Nephron progenitor cell (in vitro differentiated cells): Measurements from ENCODE around the gene ZNF425.
"Not testable (repeated sequence)": the region's sequence is repeated elsewhere in the genome, so short reads cannot be mapped to it uniquely, and the experiment has no call there.

ENCODE experiments used
- DNase-seq: peaks from one replicate; pipeline ENCODE4 v3.0.0; 2021
- H3K27ac Mint-ChIP-seq: 2 replicates; pipeline ENCODE4 v1.8.0; 2021; ENCODE audit warnings: mild to moderate bottlenecking, moderate library complexity, mixed read lengths
- H3K27me3 Mint-ChIP-seq: 2 replicates; pipeline ENCODE4 v1.8.0; 2021; ENCODE audit warnings: mild to moderate bottlenecking, low read depth, mixed read lengths; ENCODE audit not compliant: poor library complexity
- H3K36me3 Mint-ChIP-seq: 2 replicates; pipeline ENCODE4 v1.8.0; 2021; ENCODE audit warnings: low read depth, mixed read lengths
- H3K4me1 Mint-ChIP-seq: 2 replicates; pipeline ENCODE4 v1.8.0; 2021; ENCODE audit warnings: mixed read lengths
- H3K4me3 Mint-ChIP-seq: 2 replicates; pipeline ENCODE4 v1.8.0; 2021; ENCODE audit warnings: mild to moderate bottlenecking, moderate library complexity, mixed read lengths
- H3K9me3 Mint-ChIP-seq: 2 replicates; pipeline ENCODE4 v1.8.0; 2021; ENCODE audit warnings: mild to moderate bottlenecking, moderate library complexity, mixed read lengths
- TF ChIP-seq, protein P1 (sequence below): fragments of 200-600 bp; sonication (generic); IDR thresholded peaks from 2 replicates; pipeline ENCODE4 v1.5.0; 2021; ENCODE audit warnings: antibody characterized with exemption

Gene ZNF425

GRCh38 chr7:149063476-149063875, 62.6 kb downstream of the ZNF425 start:
- no peaks in the 10 kb centered on the region for H3K9me3 Mint-ChIP-seq
- H3K4me3 Mint-ChIP-seq = peak overlapping the region; percentile 58
- H3K27ac Mint-ChIP-seq = peak overlapping the region; percentile 76
- DNase-seq = no peak
- H3K4me1 Mint-ChIP-seq = peaks cover 30% of the 10 kb centered on the region
- H3K36me3 Mint-ChIP-seq = peaks cover 9% of the 10 kb centered on the region
- no peaks in the 10 kb centered on the region for H3K27me3 Mint-ChIP-seq
- TF ChIP-seq, protein P1, sequence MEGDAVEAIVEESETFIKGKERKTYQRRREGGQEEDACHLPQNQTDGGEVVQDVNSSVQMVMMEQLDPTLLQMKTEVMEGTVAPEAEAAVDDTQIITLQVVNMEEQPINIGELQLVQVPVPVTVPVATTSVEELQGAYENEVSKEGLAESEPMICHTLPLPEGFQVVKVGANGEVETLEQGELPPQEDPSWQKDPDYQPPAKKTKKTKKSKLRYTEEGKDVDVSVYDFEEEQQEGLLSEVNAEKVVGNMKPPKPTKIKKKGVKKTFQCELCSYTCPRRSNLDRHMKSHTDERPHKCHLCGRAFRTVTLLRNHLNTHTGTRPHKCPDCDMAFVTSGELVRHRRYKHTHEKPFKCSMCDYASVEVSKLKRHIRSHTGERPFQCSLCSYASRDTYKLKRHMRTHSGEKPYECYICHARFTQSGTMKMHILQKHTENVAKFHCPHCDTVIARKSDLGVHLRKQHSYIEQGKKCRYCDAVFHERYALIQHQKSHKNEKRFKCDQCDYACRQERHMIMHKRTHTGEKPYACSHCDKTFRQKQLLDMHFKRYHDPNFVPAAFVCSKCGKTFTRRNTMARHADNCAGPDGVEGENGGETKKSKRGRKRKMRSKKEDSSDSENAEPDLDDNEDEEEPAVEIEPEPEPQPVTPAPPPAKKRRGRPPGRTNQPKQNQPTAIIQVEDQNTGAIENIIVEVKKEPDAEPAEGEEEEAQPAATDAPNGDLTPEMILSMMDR = no peak

GRCh38 chr7:149062217-149062899, 63.8 kb downstream of the ZNF425 start:
- H3K4me1 Mint-ChIP-seq = peaks cover 30% of the 10 kb centered on the region
- not testable (repeated sequence) for H3K27me3 Mint-ChIP-seq, DNase-seq, H3K9me3 Mint-ChIP-seq, H3K36me3 Mint-ChIP-seq, H3K4me3 Mint-ChIP-seq
- peak overlapping the region; percentile 74 for H3K27ac Mint-ChIP-seq

DNA sequence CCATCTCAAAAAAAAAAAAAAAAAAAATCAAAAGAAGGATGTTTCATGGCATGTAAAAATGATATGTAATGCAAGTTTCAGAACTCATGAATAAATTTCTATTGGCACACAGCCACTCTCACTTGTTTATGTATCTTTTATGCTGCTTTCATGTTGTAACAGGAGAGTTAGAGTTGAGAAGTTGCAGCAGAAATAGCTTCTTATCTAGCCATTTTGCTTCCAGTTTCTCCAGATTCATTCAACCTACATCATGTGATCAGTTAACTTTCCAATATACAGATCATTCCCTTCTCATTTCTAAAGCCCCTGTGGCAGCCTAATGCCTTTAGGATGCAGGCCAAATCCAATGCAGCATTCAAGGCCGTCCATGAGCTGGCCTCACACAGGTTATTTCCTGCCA, 66.0 kb downstream of the ZNF425 start:
- Mint-ChIP-seq H3K27me3 (peaks cover 10% of the 10 kb centered on the region), H3K27ac (peak overlapping the region; percentile 53), H3K9me3 (peaks cover 20% of the 10 kb centered on the region), H3K4me1 (peaks cover 28% of the 10 kb centered on the region), H3K36me3 (no peaks in the 10 kb centered on the region), H3K4me3 (no peak overlapping the region)
- TF ChIP-seq, protein P1 = no peak
- DNase-seq = no peak

- no peaks in the 10 kb centered on the region for H3K36me3 Mint-ChIP-seq
- H3K4me3 Mint-ChIP-seq = no peak overlapping the region
- H3K27ac Mint-ChIP-seq = no peak overlapping the region
- no peak for DNase-seq
- peaks cover 25% of the 10 kb centered on the region for H3K9me3 Mint-ChIP-seq
- TF ChIP-seq, protein P1 = no peak
- H3K4me1 Mint-ChIP-seq = no peaks in the 10 kb centered on the region
- peaks cover 24% of the 10 kb centered on the region for H3K27me3 Mint-ChIP-seq
Measured at GRCh38 chr7:149053885-149054284, 72.2 kb downstream of the ZNF425 start.

GRCh38 chr7:149053384-149053783, 72.7 kb downstream of the ZNF425 start:
- Mint-ChIP-seq H3K36me3 (no peaks in the 10 kb centered on the region), H3K27me3 (peaks cover 27% of the 10 kb centered on the region), H3K4me3 (no peak overlapping the region), H3K9me3 (peaks cover 30% of the 10 kb centered on the region), H3K27ac (no peak overlapping the region), H3K4me1 (no peaks in the 10 kb centered on the region)
- no peak for DNase-seq
- TF ChIP-seq, protein P1 = no peak
